HG03439 (cell line): Measurements from ENCODE around the gene CDC5L.

ENCODE experiments used
- ATAC-seq: cut with Tn5 transposase; IDR thresholded peaks from one replicate; pipeline ENCODE4 v1.9.1; 2021; ENCODE audit warnings: mild to moderate bottlenecking, moderate library complexity; ENCODE audit not compliant: unreplicated experiment

The CDC5L gene

DNA sequence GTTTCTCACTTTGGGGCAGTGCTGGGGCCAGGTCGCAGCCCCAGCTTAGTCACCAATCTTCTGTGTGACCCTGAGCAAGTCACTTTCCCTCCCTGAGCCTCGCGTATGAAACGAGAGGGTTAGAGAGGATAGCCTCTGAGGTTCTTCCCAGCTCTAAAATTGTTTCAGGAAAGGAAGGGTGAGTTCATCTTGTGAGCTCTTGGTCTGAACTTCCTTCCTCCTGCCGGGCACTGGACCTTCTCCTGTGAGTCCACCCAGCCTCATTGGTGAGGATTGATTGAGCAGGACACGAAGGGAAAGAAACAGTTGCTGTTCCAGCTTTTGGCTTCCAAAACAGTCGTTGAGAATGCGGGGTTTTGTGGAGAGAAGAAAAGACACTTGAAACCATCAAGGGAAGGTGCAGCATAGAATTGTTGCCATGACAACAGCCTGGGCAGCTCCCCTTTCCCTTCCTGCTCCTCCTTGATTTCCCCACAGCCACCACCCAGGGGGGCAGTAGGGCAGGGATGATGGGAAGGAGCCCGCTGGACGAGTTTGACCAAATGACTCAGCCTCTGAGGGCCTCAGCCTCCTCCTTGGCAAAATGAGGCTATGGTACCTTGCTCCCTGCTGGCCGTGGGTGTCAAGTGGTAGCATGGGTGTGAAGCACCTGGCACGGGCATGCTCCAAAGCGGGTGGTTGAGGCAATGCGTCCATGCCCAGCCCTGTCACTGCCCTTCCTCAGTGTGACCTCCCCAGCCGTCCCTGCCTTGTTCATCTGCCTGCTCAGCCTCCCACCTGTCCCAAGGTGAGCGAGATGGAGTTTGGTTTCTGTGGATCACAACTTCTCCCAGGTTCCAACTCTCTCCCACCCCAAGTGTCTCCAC is 107.8 kb downstream of the CDC5L start:
- ATAC-seq, result no peak

DNA sequence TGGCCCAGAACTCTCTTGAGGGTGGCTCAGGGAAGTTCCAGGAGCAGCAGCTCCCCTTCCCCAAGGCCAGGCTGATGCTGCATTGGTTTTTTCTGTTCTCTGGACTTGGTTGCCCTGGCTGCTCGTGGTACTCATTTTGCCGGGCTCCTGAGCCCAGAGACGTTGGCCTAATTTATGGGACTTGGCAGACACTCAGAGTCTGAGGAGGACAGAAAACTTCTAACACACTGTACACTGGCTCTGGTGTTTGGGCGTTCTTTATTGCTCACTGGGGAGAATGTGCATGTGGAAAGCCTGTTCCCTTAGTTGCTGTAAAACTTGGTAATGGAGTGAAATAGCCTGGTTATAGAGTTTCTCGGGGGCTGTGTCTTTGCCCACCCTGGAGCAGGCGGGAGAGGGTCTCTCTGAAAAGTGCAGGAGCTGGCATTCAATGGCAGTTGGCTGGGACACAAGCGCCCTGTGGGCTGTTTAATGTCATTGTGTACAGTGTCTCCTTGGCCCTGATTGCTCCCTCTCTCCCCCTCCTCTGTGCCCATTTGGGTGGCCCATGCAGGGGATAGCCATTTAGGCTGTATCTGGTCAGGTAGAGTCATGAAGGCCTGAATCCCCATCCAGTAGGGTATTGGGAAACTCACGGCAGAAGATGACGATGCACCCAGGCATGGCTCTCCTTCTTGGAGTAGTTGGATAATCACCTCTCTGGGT is 109.3 kb downstream of the CDC5L start:
- no peak for ATAC-seq

DNA sequence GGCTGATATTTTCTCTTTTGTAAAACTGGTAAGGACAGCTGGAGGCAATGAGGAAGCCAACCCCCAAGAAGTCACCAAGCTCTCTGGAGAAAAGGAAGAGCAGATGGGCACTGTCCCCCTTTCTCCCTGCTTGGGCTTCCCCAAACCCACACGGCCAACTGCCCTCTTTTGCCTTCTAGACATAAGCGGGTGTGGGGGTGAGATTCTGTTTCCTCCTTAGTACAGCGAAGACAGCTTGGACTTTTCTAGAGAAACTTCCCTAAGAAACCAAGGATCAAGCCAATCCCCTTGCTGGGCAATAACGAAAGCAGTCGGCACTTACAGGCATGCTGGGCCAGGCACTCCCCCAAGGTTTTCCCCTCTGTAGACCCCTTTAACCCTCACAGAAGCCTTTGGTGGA is 110.3 kb downstream of the CDC5L start:
- no peak for ATAC-seq

GRCh38 chr6:44498436-44498835 is 110.9 kb downstream of the CDC5L start:
- ATAC-seq, result no peak

GRCh38 chr6:44499609-44500008 is 112.1 kb downstream of the CDC5L start:
- ATAC-seq, result no peak
